Heart left ventricle (tissue), 16 donors: Measurements from ENCODE around the gene ZGPAT. TPM values are rescaled to one million over a fixed set of nuclear protein-coding genes. Genes with fewer than 3 reads are reported as not detected.

ENCODE experiments used
- ATAC-seq, 4 donors: fragments of 200-7000 bp; cut with Tn5 transposase; one replicate each; pipeline ENCODE4 v1.9.1; 2020 to 2022; ENCODE audit warnings: moderate library complexity in 4 of 4, mild to moderate bottlenecking in 3 of 4, moderate number of reproducible peaks in 1 of 4
- DNase-seq, 5 donors: peaks; one replicate each; pipeline ENCODE4 v3.0.0-alpha.2; 2020
- H3K27ac ChIP-seq, 12 donors: fragments of 200-600 bp; sonication (generic) in 4 of 12; one replicate each; pipeline versions ENCODE4 v1.5.0 to v1.8.0; 2016 to 2022; ENCODE audit warnings: mild to moderate bottlenecking in 2 of 12
- H3K27me3 ChIP-seq, 9 donors: fragments of 200-600 bp; sonication (generic) in 2 of 9; one replicate each; pipeline versions ENCODE4 v1.5.1 to v1.8.0; 2016 to 2022; ENCODE audit warnings: mild to moderate bottlenecking in 3 of 9
- H3K36me3 ChIP-seq, 9 donors: fragments of 200-600 bp; sonication (generic) in 2 of 9; one replicate each; pipeline versions ENCODE4 v1.5.0 to v1.8.0; 2018 to 2022; ENCODE audit warnings: mild to moderate bottlenecking in 2 of 9
- H3K4me1 ChIP-seq, 12 donors: fragments of 200-600 bp; sonication (generic) in 4 of 12; one replicate each; pipeline versions ENCODE4 v1.5.0 to v1.8.0; 2016 to 2022; ENCODE audit warnings: mild to moderate bottlenecking in 3 of 12
- H3K4me3 ChIP-seq, 12 donors: fragments of 200-600 bp; sonication (generic) in 4 of 12; one replicate each; pipeline versions ENCODE4 v1.5.0 to v1.8.0; 2017 to 2022; ENCODE audit warnings: mild to moderate bottlenecking in 9 of 12, moderate library complexity in 4 of 12
- H3K9me3 ChIP-seq, 12 donors: fragments of 200-600 bp; sonication (generic) in 4 of 12; one replicate each; pipeline versions ENCODE4 v1.5.0 to v1.8.0; 2016 to 2022; ENCODE audit warnings: mild to moderate bottlenecking in 1 of 12
- CTCF ChIP-seq, 12 donors: fragments of 200-600 bp; sonication (generic) in 4 of 12; IDR thresholded peaks; one replicate each; pipeline versions ENCODE4 v1.5.0 to v1.8.0; 2018 to 2022; ENCODE audit warnings: antibody characterized with exemption in 12 of 12, mild to moderate bottlenecking in 5 of 12
- POLR2A ChIP-seq, 2 donors: fragments of 450-650 bp; IDR thresholded peaks; one replicate each; pipeline ENCODE4 v1.6.1; 2017; ENCODE audit warnings: antibody characterized with exemption in 2 of 2, mild to moderate bottlenecking in 2 of 2, moderate library complexity in 2 of 2
- WGBS, 4 donors: extraction: QIAGEN DNeasy Blood & Tissue Kit in 2 of 4; methylation state at CpG; one replicate each; pipeline versions ENCODE4 v1.1.5 to v1.1.7; 2013 to 2018; 5-methylcytosine and 5-hydroxymethylcytosine counted together
- intact Hi-C, 10 donors: fragments of 100-400 bp; cut with DNase I; formaldehyde crosslinking; loops; one replicate each; pipeline versions ENCODE4 v1.11.1 to v1.14.2; 2022
- polyA plus RNA-seq, 2 donors: library from polyadenylated mRNA; stranded (reverse); fragments of 200-250 nt; gene quantifications; one replicate each; pipeline ENCODE4 v1.2.3, GENCODE V29; 2013
- total RNA-seq, 9 donors: library from RNA; depleted of rRNA in 2 of 9; stranded (reverse); fragments of >200 nt in 2 of 9; fragmentation: NEBNext Ultra II Directional in 3 of 9; extraction: Animal tissue kit (Norgen Biotek cat#: 25700) in 3 of 9; gene quantifications; one replicate each; pipeline versions ENCODE4 v1.1.0 to v1.2.4, GENCODE V29; 2016 to 2023
- donor health status: ischemic (EF 13 %, LVEDD 7.1; RV severe dilation, severe dysfunction).
- donor health status: healthy with polysubstance abuse.
- donor health status: DM: no; HTN: yes; CAD: no.
- donor health status: DM: no; HTN: no; CAD: no.
- donor health status: ischemic (EF 25% LVEDD 6.9; RV normal size, moderate dysfunction).
- donor health status: ischemic (EF 25% LVEDD 5.7; RV mildly dilated, moderate dysfunction).
- donor health status: healthy.
- donor health status: DM: yes; HTN: yes; CAD: no.
- donor health status: ischemic (EF 35%, LVEDD 5.7; RV mildly dilated, moderate dysfunction).
- donor health status: nonischemic (EF 11% LVEDD 7.7; RV severe dilation, severe dysfunction).
- donor health status: DM: yes; HTN: yes; CAD: no.
- donor health status: PGD.
- donor health status: ischemic (EF 29% LVEDD 5.4; RV normal size, mild dysfunction).
- donor health status: nonischemic (EF 23%, LVEDD 6.1; RV moderate dilation, normal function).

Gene ZGPAT
- total and polyA plus RNA-seq, 11 donors: 12.9 to 34.4 (median 20.0) TPM

GRCh38 chr20:63731410-63731809 lies 23.6 kb downstream of the ZGPAT start:
- Histone ChIP-seq H3K27ac (no peak overlapping the region), H3K36me3 (peaks cover 0 to 35% (median 31%) of the 10 kb centered on the region in 9 donors), H3K4me3 (no peak overlapping the region), H3K27me3 (no peaks in the 10 kb centered on the region), H3K9me3 (no peaks in the 10 kb centered on the region), H3K4me1 (peaks cover 0 to 24% (median 0%) of the 10 kb centered on the region in 12 donors)
- no peak for TF ChIP-seq POLR2A (IDR thresholded peaks at IDR 0.05)
- TF ChIP-seq CTCF (IDR thresholded peaks at IDR 0.05): no peak
- intact Hi-C loops: loop anchor here in 1 of 10 donors (10.0 kb wide), 1 partner anchor 57 kb away; no protein-coding TSS in a partner anchor
- 76 to 91% (median 87%) methylated on average over 5 of the region's 5 CpGs for WGBS, 4 donors
- DNase-seq (no peak), ATAC-seq (no peak)

DNA sequence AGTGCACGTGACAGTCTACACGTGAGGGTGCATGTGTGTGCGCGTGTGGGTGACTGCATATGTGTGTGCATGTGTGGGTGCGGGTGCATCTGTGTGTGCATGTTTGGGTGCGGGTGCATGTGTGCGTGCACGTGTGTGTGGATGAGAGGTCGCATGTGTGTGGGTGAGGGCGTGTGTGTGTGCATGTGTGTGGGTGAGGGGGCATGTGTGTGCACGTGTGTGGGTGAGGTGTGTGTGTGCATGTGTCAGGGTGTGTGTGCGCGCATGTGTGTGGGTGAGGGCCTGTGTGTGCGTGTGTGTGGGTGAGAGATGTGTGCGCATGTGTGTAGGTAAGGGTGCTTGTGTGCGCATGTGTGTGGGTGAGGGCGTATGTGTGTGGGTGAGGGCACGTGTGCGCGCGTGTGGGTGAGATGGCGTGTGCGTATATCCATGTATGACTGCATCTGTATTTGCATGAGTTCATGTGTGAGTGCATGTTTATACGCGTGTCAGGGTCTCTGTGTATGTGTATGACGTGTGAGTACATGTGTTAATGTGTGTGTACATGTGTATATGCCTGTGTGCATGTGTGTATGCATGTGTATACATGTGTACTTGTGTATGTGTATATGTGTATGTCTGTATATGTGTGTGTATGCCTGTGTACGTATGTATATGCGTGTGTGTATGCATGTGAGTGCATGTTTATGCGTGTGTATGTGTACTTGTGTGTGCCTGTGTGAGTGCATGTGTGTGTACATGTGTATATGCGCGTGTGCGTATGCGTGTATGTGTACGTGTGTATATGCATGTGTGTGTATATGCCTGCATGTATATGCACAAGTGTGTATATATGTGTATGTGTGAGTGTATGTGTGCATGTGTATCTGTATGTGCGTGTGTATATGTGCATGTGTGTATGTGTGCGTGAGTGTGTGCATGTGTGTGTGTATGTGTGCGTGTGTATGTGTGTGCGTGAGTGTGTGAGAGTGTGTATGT lies 24.6 kb downstream of the ZGPAT start:
- no peak overlapping the region for H3K4me3 ChIP-seq
- intact Hi-C loops: loop anchor here in 1 of 10 donors (10.0 kb wide), 1 partner anchor 58 kb away; no protein-coding TSS in a partner anchor
- no peak for ATAC-seq
- no peak overlapping the region for H3K27ac ChIP-seq
- WGBS, 4 donors: 86 to 91% (median 88%) methylated on average over 38 of the region's 38 CpGs
- H3K36me3 ChIP-seq: peaks cover 0 to 34% (median 30%) of the 10 kb centered on the region in 9 donors
- no peak for DNase-seq
- no peaks in the 10 kb centered on the region for H3K27me3 ChIP-seq
- H3K9me3 ChIP-seq: no peaks in the 10 kb centered on the region
- H3K4me1 ChIP-seq: peaks cover 0 to 27% (median 1%) of the 10 kb centered on the region in 12 donors
- TF ChIP-seq POLR2A (IDR thresholded peaks at IDR 0.05) (no peak), CTCF (IDR thresholded peaks at IDR 0.05) (no peak)

GRCh38 chr20:63733117-63733516 lies 25.3 kb downstream of the ZGPAT start:
- TF ChIP-seq POLR2A (IDR thresholded peaks at IDR 0.05): no peak
- no peak for TF ChIP-seq CTCF (IDR thresholded peaks at IDR 0.05)
- intact Hi-C loops: loop anchor here in 1 of 10 donors (10.0 kb wide), 1 partner anchor 58 kb away; no protein-coding TSS in a partner anchor
- Histone ChIP-seq H3K36me3 (peaks cover 0 to 34% (median 30%) of the 10 kb centered on the region in 9 donors), H3K27me3 (no peaks in the 10 kb centered on the region), H3K9me3 (no peaks in the 10 kb centered on the region), H3K4me1 (peaks cover 2 to 27% (median 9%) of the 10 kb centered on the region in 12 donors), H3K4me3 (no peak overlapping the region), H3K27ac (no peak overlapping the region)
- DNase-seq: no peak
- 91 to 97% (median 93%) methylated on average over 3 to 13 of the region's 13 CpGs for WGBS, 4 donors
- no peak for ATAC-seq

DNA sequence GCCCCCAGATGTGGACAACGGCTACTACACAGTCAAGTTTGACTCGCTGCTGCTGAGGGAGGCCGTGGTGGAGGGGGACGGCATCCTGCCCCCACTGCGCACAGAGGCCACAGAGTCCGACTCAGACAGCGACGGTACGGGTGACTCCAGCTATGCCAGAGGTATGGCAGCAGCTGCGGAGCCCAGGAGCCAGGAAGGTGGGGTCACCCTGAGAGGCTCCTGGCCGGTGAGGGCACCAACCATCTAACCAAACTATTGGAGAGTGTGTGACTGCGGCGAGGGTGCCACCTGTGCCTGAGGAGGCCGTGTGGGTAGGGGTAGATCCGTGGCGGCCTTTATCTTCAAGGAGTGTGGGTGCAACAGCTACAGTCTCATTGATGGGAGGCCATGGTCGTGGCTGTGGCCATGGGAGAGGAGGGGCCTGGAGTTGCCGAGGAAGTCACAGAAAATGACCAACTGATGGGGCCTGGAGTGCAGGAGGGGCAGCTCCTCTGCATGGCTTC lies 25.8 kb downstream of the ZGPAT start:
- H3K4me3 ChIP-seq: no peak overlapping the region
- WGBS, 4 donors: 91 to 94% (median 93%) methylated on average over 10 to 18 of the region's 18 CpGs
- no peaks in the 10 kb centered on the region for H3K27me3 ChIP-seq
- intact Hi-C loops: loop anchor here in 1 of 10 donors (10.0 kb wide), 1 partner anchor 59 kb away; no protein-coding TSS in a partner anchor
- H3K27ac ChIP-seq: no peak overlapping the region
- ATAC-seq (no peak), DNase-seq (no peak)
- H3K36me3 ChIP-seq: peaks cover 0 to 34% (median 30%) of the 10 kb centered on the region in 9 donors
- H3K4me1 ChIP-seq: peaks cover 3 to 27% (median 14%) of the 10 kb centered on the region in 12 donors
- TF ChIP-seq CTCF (IDR thresholded peaks at IDR 0.05): no peak
- no peak for TF ChIP-seq POLR2A (IDR thresholded peaks at IDR 0.05)
- H3K9me3 ChIP-seq: no peaks in the 10 kb centered on the region
